HG03045 (cell line): ENCODE results near the gene CD8B.

Experiments
- ATAC-seq: cut with Tn5 transposase; IDR thresholded peaks from one replicate; pipeline ENCODE4 v1.9.1; 2021; ENCODE audit warnings: mild to moderate bottlenecking, moderate library complexity; ENCODE audit not compliant: unreplicated experiment

CD8B gene

GRCh38 chr2:86775338-86775737 is 86.3 kb downstream of the CD8B start:
- ATAC-seq: no peak

GRCh38 chr2:86774862-86775261 is 86.8 kb downstream of the CD8B start:
- ATAC-seq: no peak

GRCh38 chr2:86772611-86773010 is 89.1 kb downstream of the CD8B start:
- no peak for ATAC-seq

- no peak for ATAC-seq
These were observed 90.8 kb downstream of the CD8B start for GRCh38 chr2:86770816-86771301.

GRCh38 chr2:86769838-86770237 is 91.8 kb downstream of the CD8B start:
- ATAC-seq: no peak

- no peak for ATAC-seq
These were observed 93.3 kb downstream of the CD8B start for GRCh38 chr2:86768189-86768949.
